CD4-positive, alpha-beta T cell (primary cell): ENCODE measurements around the gene MAST4. TPM values are rescaled to one million over a fixed set of nuclear protein-coding genes. Genes with fewer than 3 reads are reported as not detected.

Experiments
- ATAC-seq: fragments of 200-7000 bp; cut with Tn5 transposase; one replicate; pipeline ENCODE4 v1.10.0; 2022; ENCODE audit warnings: mild to moderate bottlenecking; ENCODE audit not compliant: poor library complexity
- CTCF ChIA-PET: fragments of 350-600 bp; sonication (Branson Sonifier 250); formaldehyde crosslinking; loops from one replicate; lab custom pipeline; 2021; ENCODE audit warnings: antibody characterized with exemption, inconsistent platforms; lab: Charles Lee
- POLR2A ChIA-PET: fragments of 350-600 bp; sonication (Branson Sonifier 250); formaldehyde crosslinking; loops from one replicate; lab custom pipeline; 2021; ENCODE audit warnings: antibody characterized with exemption, inconsistent platforms; lab: Charles Lee
- DNase-seq, 14 experiments: peaks; one replicate each; pipeline ENCODE4 v3.0.0-alpha.2; 2013 to 2020; ENCODE audit warnings: mixed read lengths in 2 of 14
- H3K27ac ChIP-seq, 2 donors: one replicate each; pipeline versions ENCODE4 v1.5.1 to v1.7.0; 2013; ENCODE audit warnings: low read length in 2 of 2, low read depth in 1 of 2, mild to moderate bottlenecking in 1 of 2
- H3K27me3 ChIP-seq, 2 experiments: 1 replicate in 1 of 2; 2 replicates in 1 of 2; pipeline versions ENCODE4 v1.6.1 to v1.7.0; 2013; ENCODE audit warnings: low read length in 2 of 2, control low read depth in 1 of 2, mild to moderate bottlenecking in 1 of 2, moderate library complexity in 1 of 2; ENCODE audit not compliant: insufficient read depth in 2 of 2, control insufficient read depth in 1 of 2
- H3K36me3 ChIP-seq: one replicate; pipeline ENCODE4 v1.6.1; 2013; ENCODE audit warnings: low read length, control low read depth; ENCODE audit not compliant: insufficient read depth
- H3K4me1 ChIP-seq: one replicate; pipeline ENCODE4 v1.6.1; 2013; ENCODE audit warnings: low read length, control low read depth; ENCODE audit not compliant: insufficient read depth
- H3K4me3 ChIP-seq: one replicate; pipeline ENCODE4 v1.5.1; 2013; ENCODE audit warnings: mild to moderate bottlenecking, low read length, moderate library complexity
- H3K9me3 ChIP-seq, 2 experiments: 1 replicate in 1 of 2; 2 replicates in 1 of 2; pipeline versions ENCODE4 v1.6.1 to v1.7.0; 2013; ENCODE audit warnings: low read length in 2 of 2, mild to moderate bottlenecking in 2 of 2, control low read depth in 1 of 2, moderate library complexity in 1 of 2; ENCODE audit not compliant: control insufficient read depth in 1 of 2, insufficient read depth in 1 of 2
- H3K27ac Mint-ChIP-seq: one replicate; pipeline ENCODE4 v1.8.0; 2020; ENCODE audit warnings: mixed read lengths
- H3K27me3 Mint-ChIP-seq: one replicate; pipeline ENCODE4 v1.8.0; 2021; ENCODE audit warnings: mixed read lengths
- H3K36me3 Mint-ChIP-seq: one replicate; pipeline ENCODE4 v1.8.0; 2021; ENCODE audit warnings: low read depth, mixed read lengths
- H3K4me1 Mint-ChIP-seq: one replicate; pipeline ENCODE4 v1.8.0; 2021; ENCODE audit warnings: low read depth, mixed read lengths
- H3K4me3 Mint-ChIP-seq: one replicate; pipeline ENCODE4 v1.8.0; 2020; ENCODE audit warnings: mild to moderate bottlenecking, mixed read lengths
- H3K9me3 Mint-ChIP-seq: one replicate; pipeline ENCODE4 v1.8.0; 2020; ENCODE audit warnings: mixed read lengths
- CTCF ChIP-seq: fragments of 200-600 bp; IDR thresholded peaks from one replicate; pipeline ENCODE4 v1.8.0; 2022; ENCODE audit warnings: antibody characterized with exemption, mild to moderate bottlenecking
- intact Hi-C, 2 experiments: fragments of 100-400 bp; cut with DNase I in 1 of 2; cut with micrococcal nuclease in 1 of 2; formaldehyde crosslinking; loops; one replicate each; pipeline versions ENCODE4 v1.15.1 to v1.9.0; 2023 to 2025; cut with DNase I, micrococcal nuclease
- total RNA-seq, 174 experiments: library from RNA in 2 of 174; stranded (reverse) in 2 of 174; gene quantifications; one replicate each; pipeline ENCODE4 v1.2.3 and lab custom pipeline; 2021 to 2026

The MAST4 gene
- total RNA-seq, 2 experiments from 2014 or later, result 21.3 to 21.6 TPM

- Histone ChIP-seq H3K9me3 (no peaks in the 10 kb centered on the region), H3K27ac (no peak overlapping the region), H3K27me3 (no peaks in the 10 kb centered on the region), H3K36me3 (peaks cover 78% of the 10 kb centered on the region), H3K4me1 (no peaks in the 10 kb centered on the region), H3K4me3 (no peak overlapping the region)
- ATAC-seq (no peak), DNase-seq (no peak)
- no peaks in the 10 kb centered on the region for H3K9me3 Mint-ChIP-seq
- H3K4me1 Mint-ChIP-seq, result no peaks in the 10 kb centered on the region
- H3K4me3 Mint-ChIP-seq, result no peak overlapping the region
- CTCF ChIA-PET, result interaction anchor here (1.4 to 2.0 kb wide), 3 partner anchors 10 to 20 kb away, joined by 3 to 6 read pairs (median 3); no protein-coding TSS in a partner anchor
- intact Hi-C loops, result loop anchor here in 1 of 2 experiments (5.0 kb wide), 1 partner anchor 159 kb away; no protein-coding TSS in a partner anchor
- no peak for TF ChIP-seq CTCF
- no peak overlapping the region for H3K27ac Mint-ChIP-seq
- H3K36me3 Mint-ChIP-seq, result peaks cover 100% of the 10 kb centered on the region
- POLR2A ChIA-PET, result no interaction called here
- H3K27me3 Mint-ChIP-seq, result no peaks in the 10 kb centered on the region
Observed at GRCh38 chr5:67146574-67146973, 550.4 kb downstream of the MAST4 start.

GRCh38 chr5:67146981-67147380 lies 550.8 kb downstream of the MAST4 start:
- POLR2A ChIA-PET, result no interaction called here
- no peaks in the 10 kb centered on the region for H3K27me3 ChIP-seq
- no peak for TF ChIP-seq CTCF
- no peak for ATAC-seq
- no peaks in the 10 kb centered on the region for H3K4me1 ChIP-seq
- no peak overlapping the region for H3K27ac Mint-ChIP-seq
- no peak overlapping the region for H3K4me3 ChIP-seq
- H3K9me3 Mint-ChIP-seq, result no peaks in the 10 kb centered on the region
- no peaks in the 10 kb centered on the region for H3K9me3 ChIP-seq
- H3K27me3 Mint-ChIP-seq, result no peaks in the 10 kb centered on the region
- no peaks in the 10 kb centered on the region for H3K4me1 Mint-ChIP-seq
- no peak overlapping the region for H3K27ac ChIP-seq
- H3K4me3 Mint-ChIP-seq, result no peak overlapping the region
- CTCF ChIA-PET, result interaction anchor here (1.1 to 2.0 kb wide), 4 partner anchors 9 to 62 kb away, joined by 3 to 6 read pairs (median 3); no protein-coding TSS in a partner anchor
- H3K36me3 Mint-ChIP-seq, result peaks cover 96% of the 10 kb centered on the region
- DNase-seq, result no peak
- intact Hi-C loops, result loop anchor here in 1 of 2 experiments (5.0 kb wide), 1 partner anchor 160 kb away; no protein-coding TSS in a partner anchor
- peaks cover 79% of the 10 kb centered on the region for H3K36me3 ChIP-seq

GRCh38 chr5:67147760-67148159 lies 551.6 kb downstream of the MAST4 start:
- Histone ChIP-seq H3K9me3 (no peaks in the 10 kb centered on the region), H3K27me3 (no peaks in the 10 kb centered on the region), H3K4me1 (no peaks in the 10 kb centered on the region), H3K27ac (no peak overlapping the region), H3K36me3 (peaks cover 76% of the 10 kb centered on the region), H3K4me3 (no peak overlapping the region)
- no peak overlapping the region for H3K27ac Mint-ChIP-seq
- TF ChIP-seq CTCF, result no peak
- H3K4me3 Mint-ChIP-seq, result no peak overlapping the region
- no peaks in the 10 kb centered on the region for H3K27me3 Mint-ChIP-seq
- H3K9me3 Mint-ChIP-seq, result no peaks in the 10 kb centered on the region
- H3K4me1 Mint-ChIP-seq, result no peaks in the 10 kb centered on the region
- CTCF ChIA-PET, result interaction anchor here (1.1 to 2.0 kb wide), 4 partner anchors 8 to 61 kb away, joined by 3 to 6 read pairs (median 3); no protein-coding TSS in a partner anchor
- H3K36me3 Mint-ChIP-seq, result peaks cover 93% of the 10 kb centered on the region
- POLR2A ChIA-PET, result no interaction called here
- ATAC-seq (no peak), DNase-seq (no peak)
- intact Hi-C loops, result loop anchor here in 1 of 2 experiments (5.0 kb wide), 1 partner anchor 160 kb away; no protein-coding TSS in a partner anchor
